Bronchial epithelial cell (primary cell): ENCODE measurements around the gene RGS7BP. TPM values are rescaled to one million over a fixed set of nuclear protein-coding genes. Genes with fewer than 3 reads are reported as not detected.

Source experiments
- DNase-seq: peaks from one replicate; pipeline ENCODE4 v3.0.0-alpha.2; 2010; ENCODE audit warnings: low read depth
- FAIRE-seq: peaks from 2 replicates; lab custom pipeline; 2011; peaks lifted over from hg19 to GRCh38; lab: Jason Lieb, UNC
- H3K27me3 ChIP-seq: 2 replicates; pipeline ENCODE4 v1.5.1; 2011; ENCODE audit warnings: low read length; ENCODE audit not compliant: control insufficient read depth, insufficient read depth
- H3K36me3 ChIP-seq: 2 replicates; pipeline ENCODE4 v1.5.1; 2011; ENCODE audit warnings: low read length; ENCODE audit not compliant: control insufficient read depth, insufficient read depth
- H3K4me3 ChIP-seq: 2 replicates; pipeline ENCODE4 v1.5.1; 2011; ENCODE audit warnings: mild to moderate bottlenecking, low read depth, low read length, control low read depth
- total RNA-seq: library from RNA; depleted of rRNA; stranded (reverse); fragments of >200 nt; gene quantifications from 2 replicates; pipeline ENCODE4 v1.2.1, GENCODE V29; 2014
- TF ChIP-seq, protein P1 (sequence below): IDR thresholded peaks from 2 replicates; pipeline ENCODE4 v1.5.1; 2011; ENCODE audit warnings: mild to moderate bottlenecking, moderate library complexity, low read length, control low read depth, inconsistent platforms; ENCODE audit not compliant: insufficient read depth, severe bottlenecking

RGS7BP gene
- total RNA-seq, 1 donor from 2014 or later, result not detected

- FAIRE-seq (no peak), DNase-seq (no peak)
- Histone ChIP-seq H3K36me3 (no peaks in the 10 kb centered on the region), H3K27me3 (no peaks in the 10 kb centered on the region), H3K4me3 (no peak overlapping the region)
- TF ChIP-seq, protein P1, sequence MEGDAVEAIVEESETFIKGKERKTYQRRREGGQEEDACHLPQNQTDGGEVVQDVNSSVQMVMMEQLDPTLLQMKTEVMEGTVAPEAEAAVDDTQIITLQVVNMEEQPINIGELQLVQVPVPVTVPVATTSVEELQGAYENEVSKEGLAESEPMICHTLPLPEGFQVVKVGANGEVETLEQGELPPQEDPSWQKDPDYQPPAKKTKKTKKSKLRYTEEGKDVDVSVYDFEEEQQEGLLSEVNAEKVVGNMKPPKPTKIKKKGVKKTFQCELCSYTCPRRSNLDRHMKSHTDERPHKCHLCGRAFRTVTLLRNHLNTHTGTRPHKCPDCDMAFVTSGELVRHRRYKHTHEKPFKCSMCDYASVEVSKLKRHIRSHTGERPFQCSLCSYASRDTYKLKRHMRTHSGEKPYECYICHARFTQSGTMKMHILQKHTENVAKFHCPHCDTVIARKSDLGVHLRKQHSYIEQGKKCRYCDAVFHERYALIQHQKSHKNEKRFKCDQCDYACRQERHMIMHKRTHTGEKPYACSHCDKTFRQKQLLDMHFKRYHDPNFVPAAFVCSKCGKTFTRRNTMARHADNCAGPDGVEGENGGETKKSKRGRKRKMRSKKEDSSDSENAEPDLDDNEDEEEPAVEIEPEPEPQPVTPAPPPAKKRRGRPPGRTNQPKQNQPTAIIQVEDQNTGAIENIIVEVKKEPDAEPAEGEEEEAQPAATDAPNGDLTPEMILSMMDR, result no peak
Measured at GRCh38 chr5:64599226-64599625, 93.4 kb downstream of the RGS7BP start.

DNA sequence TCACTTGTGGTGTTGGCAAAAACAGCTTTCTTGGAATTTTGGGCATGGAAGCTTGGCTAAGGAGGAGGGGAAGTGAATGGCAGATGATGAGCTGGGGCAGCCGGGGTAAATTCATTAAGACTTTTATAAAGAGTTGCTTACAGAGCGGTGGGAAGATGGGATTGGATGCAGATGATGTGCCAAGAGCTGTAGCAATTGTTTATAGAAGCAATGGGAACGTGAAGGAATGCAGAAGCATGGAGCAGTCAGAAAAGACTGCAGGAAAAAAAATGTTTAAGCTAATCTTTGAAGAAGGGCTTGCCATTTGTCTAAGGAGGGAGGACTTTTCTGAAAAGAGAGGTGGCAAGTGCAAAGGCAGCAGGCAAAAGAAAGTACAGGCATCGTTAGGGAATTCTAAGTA is 97.9 kb downstream of the RGS7BP start:
- DNase-seq, result no peak
- Histone ChIP-seq H3K4me3 (no peak overlapping the region), H3K27me3 (peaks cover 2% of the 10 kb centered on the region), H3K36me3 (no peaks in the 10 kb centered on the region)
- TF ChIP-seq, protein P1, result no peak
- no peak for FAIRE-seq

- FAIRE-seq (no peak), DNase-seq (no peak)
- no peaks in the 10 kb centered on the region for H3K36me3 ChIP-seq
- no peak overlapping the region for H3K4me3 ChIP-seq
- peaks cover 2% of the 10 kb centered on the region for H3K27me3 ChIP-seq
- TF ChIP-seq, protein P1, result no peak
Measured at GRCh38 chr5:64606926-64607325, 101.1 kb downstream of the RGS7BP start.

GRCh38 chr5:64612344-64612961 is 106.6 kb downstream of the RGS7BP start:
- FAIRE-seq (no peak), DNase-seq (peak; percentile 71)
- Histone ChIP-seq H3K36me3 (no peaks in the 10 kb centered on the region), H3K27me3 (peaks cover 2% of the 10 kb centered on the region), H3K4me3 (no peak overlapping the region)
- TF ChIP-seq, protein P1, result peak; percentile 77

GRCh38 chr5:64615895-64616294 is 110.1 kb downstream of the RGS7BP start:
- TF ChIP-seq, protein P1, result no peak
- DNase-seq (no peak), FAIRE-seq (no peak)
- H3K27me3 ChIP-seq, result no peaks in the 10 kb centered on the region
- H3K36me3 ChIP-seq, result no peaks in the 10 kb centered on the region
- no peak overlapping the region for H3K4me3 ChIP-seq

- DNase-seq (no peak), FAIRE-seq (no peak)
- no peaks in the 10 kb centered on the region for H3K27me3 ChIP-seq
- TF ChIP-seq, protein P1, result no peak
- no peaks in the 10 kb centered on the region for H3K36me3 ChIP-seq
- H3K4me3 ChIP-seq, result no peak overlapping the region
Measured at GRCh38 chr5:64619609-64620008, 113.8 kb downstream of the RGS7BP start.
